ENCODE results near the gene SUPT5H.

Gene SUPT5H

DNA sequence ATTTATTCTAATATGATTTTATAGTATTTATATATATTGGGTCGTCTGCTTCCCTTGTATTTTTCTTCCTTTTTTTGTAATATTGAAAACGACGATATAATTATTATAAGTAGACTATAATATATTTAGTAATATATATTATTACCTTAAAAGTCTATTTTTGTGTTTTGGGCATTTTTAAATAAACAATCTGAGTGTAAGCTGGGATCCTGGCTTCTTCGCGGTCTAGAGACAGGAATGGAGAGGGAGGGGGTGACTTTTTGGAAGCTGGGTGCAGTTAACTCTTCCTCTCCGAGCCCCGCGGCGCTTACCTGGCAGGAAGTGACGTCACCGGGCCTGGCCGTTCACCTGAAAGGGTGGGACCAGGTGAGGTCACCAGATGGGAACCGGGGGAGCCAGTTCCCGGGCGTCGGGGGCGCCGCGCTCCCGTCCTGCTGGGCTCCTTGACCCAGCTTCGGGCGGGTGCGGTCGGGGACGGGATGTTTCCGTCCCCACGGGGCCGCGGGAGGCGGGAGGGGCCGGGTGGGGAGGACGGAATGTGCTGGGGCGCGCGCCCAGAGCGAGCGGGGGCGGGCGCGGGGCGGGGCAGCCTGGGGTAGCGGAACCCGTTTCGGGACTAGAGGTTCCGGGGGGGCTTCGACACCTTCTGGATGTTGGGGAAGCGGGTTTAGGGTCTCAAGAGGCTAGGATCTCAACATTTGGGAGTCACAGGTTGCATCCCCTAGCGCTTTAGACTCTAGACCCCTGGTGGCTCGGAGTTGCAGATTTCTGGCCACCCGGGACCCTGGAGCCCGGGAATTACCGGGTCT lies 36.0 kb upstream of the SUPT5H start:
- CTCF ChIA-PET, result interaction anchor here (1.2 to 3.9 kb wide), 2 partner anchors 12 to 19 kb away, joined by 5 to 41 read pairs; partner anchors contain the start of genes MED29 and PAF1
- no peak for DNase-seq (ENCODE audit: extremely low spot score)

GRCh38 chr19:39410017-39410830 lies 35.2 kb upstream of the SUPT5H start:
- TF ChIP-seq CTCF (IDR thresholded peaks at IDR 0.05; ENCODE audit: control extremely low read depth, extremely low read depth, low read depth, missing control alignments), result no peak
- POLR2A ChIA-PET, result interaction anchor here (1.3 to 2.7 kb wide), 2 partner anchors 19 to 26 kb away, joined by 4 to 15 read pairs; partner anchors contain the start of genes MED29, PAF1 and RPS16
- CTCF ChIA-PET, result no interaction called here
- peak; percentile 70 for DNase-seq (ENCODE audit: extremely low spot score)

More for the DNA sequence above, 36.0 kb upstream of the SUPT5H start:
- no peak for TF ChIP-seq CTCF (IDR thresholded peaks at IDR 0.05; ENCODE audit: control extremely low read depth, extremely low read depth, low read depth, missing control alignments)
- POLR2A ChIA-PET, result interaction anchor here (0.6 to 3.8 kb wide), 9 partner anchors 12 to 395 kb away, joined by 3 to 49 read pairs (median 4); partner anchors contain the start of genes MED29, PAF1 and RPS16

DNA sequence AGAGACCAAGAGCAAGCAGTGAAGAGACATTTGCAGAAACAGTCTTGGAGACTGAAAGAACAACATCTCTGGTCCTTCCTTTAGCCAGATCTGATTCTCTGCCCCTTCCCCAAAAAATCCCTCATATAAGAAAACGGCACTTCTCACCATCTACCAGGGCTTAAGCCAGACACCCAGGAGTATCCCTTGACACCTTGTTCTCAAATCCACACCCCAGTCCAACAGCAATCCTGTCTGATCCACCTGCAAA lies 34.6 kb upstream of the SUPT5H start:
- POLR2A ChIA-PET, result interaction anchor here (1.4 to 2.3 kb wide), 2 partner anchors 9 to 13 kb away, joined by 17 to 23 read pairs; no protein-coding TSS in a partner anchor
- CTCF ChIA-PET, result interaction anchor here (1.0 to 2.3 kb wide), 7 partner anchors 10 to 123 kb away, joined by 3 to 103 read pairs (median 9); partner anchors contain the start of genes MED29 and PAF1
- TF ChIP-seq CTCF (IDR thresholded peaks at IDR 0.05; ENCODE audit: control extremely low read depth, extremely low read depth, low read depth, missing control alignments), result no peak
- DNase-seq (ENCODE audit: extremely low spot score), result no peak

GRCh38 chr19:39411081-39411831 lies 34.1 kb upstream of the SUPT5H start:
- DNase-seq (ENCODE audit: extremely low spot score), result peak; percentile 48
- no peak for TF ChIP-seq CTCF (IDR thresholded peaks at IDR 0.05; ENCODE audit: control extremely low read depth, extremely low read depth, low read depth, missing control alignments)
- CTCF ChIA-PET, result interaction anchor here (0.7 to 2.3 kb wide), 19 partner anchors 8 to 289 kb away, joined by 3 to 103 read pairs (median 6); partner anchors contain the start of genes MED29, PAF1 and SAMD4B
- POLR2A ChIA-PET, result interaction anchor here (0.5 to 2.3 kb wide), 4 partner anchors 10 to 25 kb away, joined by 3 to 23 read pairs (median 10); partner anchors contain the start of gene RPS16

DNA sequence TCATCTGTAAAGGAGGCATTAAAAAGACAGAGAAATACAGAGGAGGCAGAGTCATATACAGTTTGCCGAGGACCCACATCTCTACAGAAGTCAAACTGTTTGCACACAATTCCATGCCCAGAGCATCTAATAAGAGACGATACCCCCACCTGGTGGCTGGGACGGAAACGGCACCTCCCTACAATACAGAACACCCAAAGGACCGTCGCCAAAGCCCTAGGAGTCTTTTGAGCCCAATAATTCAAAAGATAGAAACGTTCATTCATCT lies 33.6 kb upstream of the SUPT5H start:
- TF ChIP-seq CTCF (IDR thresholded peaks at IDR 0.05; ENCODE audit: control extremely low read depth, extremely low read depth, low read depth, missing control alignments), result peak; percentile 86
- POLR2A ChIA-PET, result interaction anchor here (0.5 to 2.3 kb wide), 5 partner anchors 9 to 24 kb away, joined by 3 to 23 read pairs (median 4); partner anchors contain the start of gene RPS16
- peak; percentile 57 for DNase-seq (ENCODE audit: extremely low spot score)
- CTCF ChIA-PET, result interaction anchor here (0.7 to 2.3 kb wide), 20 partner anchors 8 to 290 kb away, joined by 3 to 103 read pairs (median 5); partner anchors contain the start of genes MED29, PAF1 and SAMD4B

Data from GM10248 (cell line).